GM21526 (cell line): ENCODE results near the gene CCNY.
"Not testable (repeated sequence)": the region's sequence is repeated elsewhere in the genome, so short reads cannot be mapped to it uniquely, and the experiment has no call there.

Experiments used
- ATAC-seq: cut with Tn5 transposase; IDR thresholded peaks from one replicate; pipeline ENCODE4 v1.9.1; 2021; ENCODE audit warnings: moderate library complexity; ENCODE audit not compliant: unreplicated experiment, low FRiP score

Gene CCNY

DNA sequence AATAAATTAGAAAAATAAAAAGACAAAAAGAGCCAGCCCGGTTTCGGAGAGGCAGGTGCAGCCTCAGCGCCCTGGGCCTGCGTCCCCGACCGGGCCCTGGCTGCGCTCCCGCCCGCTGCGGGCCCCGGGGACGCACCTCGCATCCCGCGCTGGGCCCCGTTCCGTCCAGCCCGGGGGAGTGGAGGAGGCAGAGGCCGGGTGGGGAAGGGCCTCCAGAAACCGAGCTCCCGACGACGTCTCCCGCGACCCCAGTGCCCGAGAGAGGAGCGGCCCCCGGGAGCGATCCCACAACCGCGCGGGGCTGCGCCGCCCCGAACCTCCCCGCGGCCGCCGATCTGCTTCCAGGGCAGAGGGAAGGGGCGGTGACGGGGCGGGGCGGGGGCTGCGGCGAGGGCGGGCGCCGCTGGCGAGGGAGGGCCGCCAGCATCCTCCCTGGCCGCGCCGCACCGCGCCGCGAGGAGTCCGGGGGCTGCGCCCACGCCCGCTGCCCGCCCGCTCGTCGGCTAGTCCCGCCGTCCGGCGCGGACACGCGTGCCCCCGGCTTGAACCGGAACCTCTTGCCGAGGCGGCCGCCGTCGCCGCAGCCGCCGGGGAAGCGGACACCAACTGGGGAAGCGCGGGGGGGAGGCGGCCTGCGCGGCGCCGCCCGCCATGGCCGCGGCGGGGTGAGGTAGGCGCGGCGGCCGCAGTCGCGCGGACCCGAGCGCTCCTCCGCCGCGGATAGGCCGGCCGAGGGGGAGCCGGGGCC is at the start of gene CCNY:
Gene CCNY (plus strand): TSS at position 426 of the 748 bp plus-strand sequence. CDS start 545 bp downstream, outside the sequence.
- ATAC-seq, result peak; percentile 62

DNA sequence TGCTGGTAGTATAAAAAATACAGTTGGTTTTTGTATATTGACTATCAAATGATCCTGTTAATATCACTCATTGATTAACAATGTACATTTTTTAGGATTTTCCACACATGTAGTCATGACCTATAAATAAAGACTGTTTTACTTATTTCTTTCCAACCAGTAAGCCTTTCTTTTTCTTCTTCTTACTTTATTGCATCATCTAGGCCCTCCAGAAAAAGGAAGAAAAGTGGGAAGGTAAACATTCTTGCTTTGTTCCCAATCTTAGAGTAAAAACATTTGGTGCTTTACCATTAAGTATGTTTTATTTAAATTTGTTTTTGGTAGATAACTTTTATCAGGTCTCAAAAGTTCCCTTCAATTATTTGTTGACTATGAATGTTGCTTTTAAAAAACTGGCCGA is 47.1 kb upstream of the CCNY start:
- no peak for ATAC-seq

DNA sequence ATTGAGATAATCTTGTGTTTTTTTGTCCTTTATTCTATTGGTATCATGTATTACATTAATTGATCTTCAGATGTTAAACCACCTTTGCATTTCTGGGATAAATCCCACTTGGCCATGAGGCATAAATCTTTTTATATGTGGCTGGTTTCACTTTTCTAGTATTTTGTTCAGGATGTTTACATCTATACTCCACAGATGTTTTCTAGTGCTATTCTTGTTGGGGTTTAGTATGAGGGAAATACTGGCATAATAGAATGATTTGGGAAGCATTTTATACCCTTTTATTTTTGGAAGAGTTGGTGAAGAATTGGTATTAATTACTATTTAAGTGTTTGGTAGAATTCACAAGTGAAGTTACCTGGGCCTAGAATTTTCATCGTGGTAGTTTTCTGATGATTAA is 41.8 kb upstream of the CCNY start:
- ATAC-seq, result no peak

DNA sequence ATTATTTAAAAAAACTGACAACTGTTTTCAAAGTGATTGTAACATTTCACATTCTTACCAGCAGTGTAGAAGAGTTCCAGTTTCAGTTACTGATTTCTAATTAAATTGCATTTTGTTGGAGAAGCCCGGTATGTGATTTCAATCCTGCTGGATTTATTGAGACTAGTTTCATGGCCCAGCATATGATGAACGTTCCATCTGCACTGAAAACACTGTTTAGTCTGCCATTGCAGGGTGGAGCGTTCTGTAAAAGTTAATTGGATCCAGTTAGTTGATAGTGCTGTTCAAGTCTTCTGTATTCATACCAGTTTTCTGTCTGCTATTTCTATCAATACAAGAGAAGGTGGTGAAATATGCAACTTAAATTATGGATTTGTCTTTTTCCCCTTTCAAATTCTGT is 37.3 kb upstream of the CCNY start:
- no peak for ATAC-seq

DNA sequence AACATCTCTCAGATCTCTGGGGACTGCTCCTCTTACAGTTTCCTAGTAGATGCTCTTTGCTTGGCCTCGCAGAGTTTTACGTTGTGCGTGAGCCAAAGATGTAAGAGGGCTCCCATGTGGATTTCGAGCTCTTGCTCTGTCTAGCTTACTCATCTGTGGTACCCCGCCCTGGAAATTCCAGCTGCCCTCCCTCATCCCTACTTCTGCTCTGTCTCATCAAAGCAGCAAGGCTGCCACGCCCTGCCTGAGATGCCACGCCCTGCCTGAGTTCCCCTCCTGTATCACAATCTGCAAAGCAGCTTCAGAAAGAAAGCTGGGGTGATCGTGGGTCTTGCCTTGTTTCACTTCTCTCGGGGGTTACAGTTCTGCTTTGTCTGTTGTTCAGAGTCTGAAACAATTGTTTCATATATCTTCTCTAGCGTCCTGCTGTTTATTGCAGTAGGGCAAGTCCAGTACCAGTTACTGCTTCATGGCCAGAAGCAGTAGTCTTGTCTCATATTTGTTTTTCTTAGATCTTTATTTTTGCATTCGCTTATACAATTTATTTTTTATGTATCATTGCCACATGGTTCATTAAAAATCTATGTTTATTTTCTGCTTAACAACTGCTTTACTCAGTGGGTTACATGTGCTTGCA is 36.1 kb upstream of the CCNY start:
- ATAC-seq, result peak; percentile 98

DNA sequence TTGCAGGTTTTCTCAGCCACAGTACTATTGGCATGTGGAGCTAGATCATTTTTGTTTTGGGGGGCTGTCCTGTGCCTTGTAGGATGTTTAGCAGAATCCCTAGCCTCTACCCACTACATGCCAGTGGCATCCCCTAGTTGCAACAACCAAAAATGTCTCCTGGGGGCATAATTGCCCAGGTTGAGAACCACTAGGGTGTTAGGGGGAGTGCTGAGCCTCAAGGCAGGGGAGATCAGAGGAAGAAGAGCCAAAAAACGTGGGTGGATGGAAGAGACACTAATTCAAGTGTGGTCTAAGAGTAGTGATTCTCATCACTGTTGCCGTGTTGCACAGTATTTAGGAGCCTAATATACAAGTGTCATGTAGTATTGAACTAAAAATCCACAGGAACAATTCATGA is 31.7 kb upstream of the CCNY start:
- no peak for ATAC-seq

DNA sequence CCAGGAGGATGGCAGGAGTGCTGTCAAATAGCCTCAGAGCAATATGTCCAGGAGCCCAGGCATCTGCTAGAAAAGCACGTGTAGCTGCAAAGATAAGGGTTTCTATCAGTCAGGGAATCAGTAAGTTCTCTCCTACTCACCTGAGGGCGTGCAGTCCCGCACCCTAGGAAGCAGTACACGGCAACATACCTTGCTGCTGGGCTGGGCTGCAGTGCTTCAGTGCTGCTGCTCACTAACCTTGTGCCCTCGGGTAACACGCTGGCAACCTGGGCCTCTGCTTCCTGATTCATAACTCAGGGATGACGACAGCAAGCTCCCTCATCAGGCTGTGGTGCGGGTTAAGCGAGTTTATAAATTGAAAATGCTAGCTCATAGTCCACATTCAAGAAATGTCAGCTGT is 29.5 kb upstream of the CCNY start:
- ATAC-seq, result no peak

DNA sequence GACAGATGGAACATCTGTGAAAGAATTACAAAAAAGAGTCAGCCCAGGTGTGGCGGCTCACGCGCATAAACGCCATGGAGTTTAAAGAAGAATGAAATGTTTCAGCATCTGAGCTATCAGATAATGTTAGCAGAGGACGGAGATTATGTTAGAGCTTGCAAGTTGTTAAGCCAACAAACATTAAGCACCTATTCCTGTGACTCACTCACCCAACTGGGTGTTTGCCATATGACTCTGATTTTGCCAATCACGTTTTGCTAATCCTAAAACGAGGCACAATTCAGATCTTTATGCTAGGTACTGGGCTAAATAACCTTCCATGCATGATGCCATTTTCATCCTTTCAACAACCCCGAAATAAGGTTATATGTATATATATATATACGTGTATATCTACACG is 29.0 kb upstream of the CCNY start:
- ATAC-seq, result no peak

DNA sequence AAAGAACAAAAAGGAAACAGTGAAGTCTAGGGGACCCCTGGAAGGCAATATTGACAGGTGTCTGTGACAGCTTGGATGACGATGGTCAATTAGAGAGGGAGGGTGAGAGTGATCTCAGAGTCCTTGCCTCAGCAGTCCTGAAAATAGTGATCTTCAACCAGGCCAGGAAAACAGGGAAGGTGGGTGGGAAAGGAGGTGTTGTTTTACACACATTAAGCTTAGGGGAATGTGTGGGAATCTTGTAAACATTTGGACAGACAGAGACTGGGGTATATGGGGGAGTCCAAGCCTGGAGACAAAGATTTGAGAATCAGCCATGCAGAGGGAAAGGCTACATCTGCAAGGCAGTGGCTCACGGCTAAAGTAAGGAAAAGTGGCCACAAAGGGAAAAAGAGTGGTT is 27.5 kb upstream of the CCNY start:
- ATAC-seq, result no peak

DNA sequence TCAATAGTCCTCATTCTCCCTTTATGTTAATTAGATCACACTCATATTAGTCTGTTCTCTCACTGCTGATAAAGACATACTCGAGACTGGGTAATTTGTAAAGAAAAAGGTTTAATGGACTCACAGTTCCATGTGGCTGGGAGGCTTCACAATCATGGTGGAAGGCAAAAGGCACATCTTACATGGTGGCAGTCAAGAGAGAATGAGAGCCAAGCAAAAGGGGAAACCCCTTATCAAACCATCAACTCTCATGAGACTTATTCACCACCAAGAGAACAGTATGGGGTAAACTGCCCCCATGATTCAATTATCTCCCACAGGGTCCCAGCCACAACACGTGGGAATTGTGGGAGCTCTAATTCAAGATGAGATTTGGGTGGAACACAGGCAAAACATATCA is 22.2 kb upstream of the CCNY start:
- not testable (repeated sequence) for ATAC-seq

DNA sequence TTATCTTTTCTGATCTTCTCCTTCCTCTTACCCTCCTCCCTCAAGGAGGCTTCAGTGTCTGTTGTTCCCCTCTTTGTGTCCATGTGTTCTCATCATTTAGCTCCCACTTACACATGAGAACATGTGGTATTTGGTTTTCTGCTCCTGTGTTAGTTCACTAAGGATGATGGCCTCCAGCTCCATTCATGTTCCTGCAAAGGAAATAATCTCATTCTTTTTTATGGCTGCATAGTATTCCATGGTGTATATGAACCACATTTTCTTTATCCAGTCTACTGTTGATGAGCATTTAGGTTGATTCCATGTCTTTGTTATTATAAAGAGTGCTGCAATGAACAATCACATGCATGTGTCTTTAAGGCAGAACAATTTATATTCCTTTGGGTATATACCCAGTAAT is 21.1 kb upstream of the CCNY start:
- not testable (repeated sequence) for ATAC-seq

DNA sequence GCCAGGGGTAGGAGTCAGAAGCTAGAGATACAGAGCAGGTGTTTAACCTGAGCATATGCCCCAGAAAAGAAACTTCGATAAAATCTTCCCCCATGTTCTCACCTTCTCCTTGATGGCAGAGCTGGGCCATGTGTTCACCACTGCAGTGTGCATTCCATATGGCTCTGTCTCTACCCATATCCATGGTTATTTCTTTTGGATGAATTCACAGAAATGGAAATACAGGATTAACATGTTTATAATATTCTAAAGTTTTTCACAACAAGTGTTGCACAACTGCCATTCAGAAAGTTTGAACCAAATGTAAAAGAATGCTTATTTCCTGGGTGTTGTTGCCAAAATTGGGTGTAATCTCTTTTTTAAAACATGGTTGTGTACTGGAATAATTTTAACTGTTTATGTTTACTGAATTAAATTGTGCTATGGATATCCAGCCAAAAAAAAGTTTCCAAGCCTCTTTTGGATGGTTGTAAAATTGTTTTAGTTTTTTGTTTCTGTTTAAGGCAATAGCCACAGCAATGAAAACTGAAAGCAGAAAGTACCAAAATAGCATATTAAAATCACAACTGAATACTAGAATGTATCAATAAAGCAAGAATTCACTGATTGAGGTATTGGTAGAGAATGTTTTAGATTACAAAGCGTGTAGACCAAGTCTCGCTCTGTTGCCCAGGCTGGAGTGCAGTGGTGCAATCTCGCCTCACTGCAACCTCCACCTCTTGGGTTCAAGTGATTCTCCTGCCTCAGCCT is 19.9 kb upstream of the CCNY start:
- peak; percentile 49 for ATAC-seq

DNA sequence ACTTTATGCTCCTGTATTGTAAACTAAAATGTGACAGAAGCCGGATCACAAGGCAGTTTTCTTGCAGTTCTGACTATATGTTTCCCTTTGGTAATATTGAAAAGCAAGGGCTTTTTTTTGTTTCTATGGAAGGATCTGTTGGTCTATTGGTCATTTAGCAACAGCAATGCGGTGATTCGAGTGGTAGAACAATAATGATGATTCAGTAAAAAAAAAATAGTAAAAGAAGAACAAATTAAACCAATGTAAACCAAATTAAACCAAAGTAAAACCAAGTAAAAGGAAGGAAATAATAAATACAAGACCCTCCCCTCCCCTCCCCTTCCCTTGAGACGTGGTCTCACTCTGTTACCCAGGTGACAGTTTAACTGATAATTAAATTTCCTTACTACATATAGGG is 17.8 kb upstream of the CCNY start:
- ATAC-seq, result no peak

DNA sequence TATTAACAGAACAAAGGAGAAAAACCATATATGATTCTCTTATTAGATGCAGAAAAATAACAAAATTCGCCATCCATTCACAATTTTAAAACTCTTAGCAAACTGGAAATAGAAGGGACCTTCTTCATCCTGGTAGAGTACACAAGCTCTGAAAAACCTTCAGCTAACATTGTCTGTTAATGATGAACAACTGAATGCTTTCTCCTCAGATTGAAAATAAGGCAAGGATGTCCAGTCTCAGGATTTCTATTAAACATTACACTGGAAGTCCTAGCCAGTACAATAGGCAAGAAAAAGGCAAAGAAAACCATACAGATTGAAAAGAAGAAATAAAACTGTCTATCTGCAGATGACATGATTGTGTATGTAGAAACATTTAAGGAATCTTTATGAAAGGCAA is 16.0 kb upstream of the CCNY start:
- no peak for ATAC-seq

DNA sequence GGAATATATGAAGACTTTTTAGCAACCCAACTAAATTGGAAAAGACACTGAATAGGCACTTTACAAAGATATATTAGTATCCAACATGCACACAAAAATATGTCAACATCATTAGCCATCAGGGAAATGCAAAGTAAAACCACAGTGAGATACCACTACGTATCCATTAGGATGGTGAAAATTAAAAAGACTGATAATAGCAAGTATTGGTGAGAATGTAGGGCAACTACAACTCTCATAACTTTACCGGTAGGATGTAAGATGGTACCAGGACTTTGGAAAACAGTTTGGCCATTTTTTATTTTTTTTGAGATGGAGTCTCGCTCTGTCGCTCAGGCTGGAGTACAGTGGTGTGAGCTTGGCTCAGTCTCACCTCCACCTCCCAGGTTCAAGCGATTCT is 13.7 kb upstream of the CCNY start:
- no peak for ATAC-seq

DNA sequence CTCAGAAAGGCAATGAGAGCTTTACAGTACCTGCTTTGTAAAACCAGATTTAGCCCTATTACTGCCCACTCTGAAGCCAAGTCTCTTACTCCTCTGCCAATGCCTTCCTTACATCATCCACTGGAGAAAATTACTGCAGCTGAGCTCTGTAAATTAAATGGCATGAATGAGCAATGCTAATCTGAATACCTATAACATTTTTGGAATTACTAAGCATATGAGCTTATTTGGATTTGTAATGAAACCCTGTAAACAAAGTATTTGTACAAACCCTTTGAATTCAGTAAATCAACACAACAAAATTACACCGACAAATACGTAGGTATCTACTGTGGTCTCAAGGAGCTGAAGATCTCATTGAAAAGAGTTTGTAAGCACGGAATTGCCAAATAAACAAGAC is 12.1 kb upstream of the CCNY start:
- no peak for ATAC-seq

DNA sequence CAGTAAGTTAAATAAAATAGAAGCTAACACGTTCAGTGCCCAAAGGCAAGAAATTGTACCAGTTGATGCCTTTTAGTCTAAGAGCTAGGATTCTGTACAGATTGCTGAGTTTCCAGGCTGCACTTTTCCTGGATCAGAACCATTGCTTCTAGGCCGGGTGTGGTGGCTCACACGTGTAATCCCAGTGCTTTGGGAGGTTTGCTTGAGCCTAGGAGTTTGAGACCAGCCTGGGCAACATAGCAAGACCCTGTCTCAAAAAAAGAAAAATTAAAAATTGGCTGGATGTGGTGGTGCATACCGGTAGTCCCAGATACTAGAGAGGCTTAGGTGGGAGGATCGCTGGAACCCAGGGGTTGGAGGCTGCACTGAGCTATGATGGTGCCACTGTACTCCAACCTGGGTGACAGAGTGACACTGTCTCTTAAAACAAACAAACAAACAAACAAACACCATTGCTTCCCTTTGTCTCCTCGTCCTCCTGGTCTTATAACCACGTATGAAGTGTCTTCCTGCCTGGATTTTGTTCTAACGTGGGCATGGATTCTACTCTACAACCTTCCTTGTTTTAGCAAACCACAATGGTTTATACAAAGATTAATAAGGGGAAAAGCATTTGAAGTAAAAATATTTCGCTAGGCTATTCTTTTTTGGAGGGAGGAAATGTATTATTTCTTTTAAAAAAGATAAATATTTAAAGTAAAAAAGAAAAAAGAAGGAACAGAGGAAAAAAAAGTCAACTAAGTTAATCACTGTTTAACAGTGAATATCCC is 9.7 kb upstream of the CCNY start:
- no peak for ATAC-seq

DNA sequence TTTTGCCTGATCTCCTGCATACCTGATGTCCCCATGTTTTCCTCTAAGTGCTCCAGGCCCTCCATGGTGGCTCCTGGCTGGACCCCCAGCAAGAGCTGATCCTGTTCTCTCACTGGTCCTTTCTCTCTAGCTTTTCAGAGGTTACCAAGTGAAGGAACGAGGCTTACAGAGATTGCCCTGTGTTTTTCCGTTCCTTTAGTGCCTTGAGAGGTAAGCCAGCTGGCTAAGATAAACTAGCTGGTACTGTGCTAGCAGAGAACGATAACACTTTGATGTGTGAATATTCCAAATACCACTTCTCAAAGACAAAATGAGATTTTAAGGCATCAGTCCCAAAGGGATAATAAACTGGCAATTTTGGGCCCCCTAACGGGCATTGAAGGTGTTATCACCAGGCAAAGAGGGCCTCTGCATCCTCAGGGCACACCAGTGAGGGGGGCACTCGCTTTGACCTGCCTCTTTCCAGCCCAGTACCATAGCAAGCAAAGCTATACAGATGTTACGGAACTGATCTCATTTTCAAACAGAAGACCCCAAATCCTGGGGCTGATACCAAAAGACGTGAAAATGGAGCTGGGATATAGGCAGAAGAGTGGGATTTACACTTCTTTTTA is 8.4 kb upstream of the CCNY start:
- ATAC-seq, result no peak

DNA sequence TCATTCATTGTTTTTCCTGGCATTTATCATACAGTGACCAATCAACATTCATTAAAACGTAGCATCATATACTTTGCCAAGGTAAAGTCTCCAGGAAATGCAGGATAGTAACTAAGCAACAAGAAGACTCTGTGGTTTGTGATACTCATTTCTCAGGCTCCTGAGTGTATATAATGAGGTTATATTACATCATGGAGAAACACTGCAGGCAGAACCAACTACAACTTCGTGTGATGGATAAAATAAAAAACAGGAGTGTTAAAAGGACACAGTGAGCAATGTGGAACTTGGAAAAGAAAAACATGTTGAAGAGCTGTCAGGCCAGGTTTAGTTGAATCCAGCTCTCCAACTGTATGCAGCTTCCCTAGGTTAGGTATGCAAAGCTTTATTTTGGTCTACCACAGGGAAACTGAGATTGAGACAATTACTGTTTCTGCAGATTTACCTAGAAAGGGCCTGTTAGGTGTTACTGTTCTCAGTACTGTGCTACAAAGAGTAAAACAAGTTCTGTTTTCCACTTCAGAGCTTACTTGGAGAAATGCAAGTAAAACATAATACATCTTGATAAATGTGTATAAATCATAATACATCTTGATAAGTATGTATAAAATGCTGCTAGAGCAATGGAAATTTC is 7.8 kb upstream of the CCNY start:
- no peak for ATAC-seq

DNA sequence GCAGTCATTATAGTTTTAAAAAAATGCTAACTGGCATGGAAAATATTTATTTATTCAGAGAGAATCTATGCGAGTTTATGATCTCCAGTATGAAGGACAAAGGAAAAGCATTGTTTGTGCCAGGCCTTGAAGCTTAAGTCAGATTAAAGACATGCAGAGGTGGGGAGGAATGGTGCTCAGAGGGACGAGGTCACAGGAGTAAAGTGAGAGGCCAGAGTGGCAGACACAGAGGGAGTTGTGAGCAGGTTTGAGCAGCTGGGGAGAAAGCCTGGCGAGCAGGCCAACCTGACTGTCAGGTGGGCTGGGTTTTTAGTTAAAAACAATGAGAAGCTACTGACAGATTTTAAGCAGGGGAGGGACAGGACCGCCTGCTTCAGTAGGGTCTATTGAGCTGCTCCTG is 6.8 kb upstream of the CCNY start:
- no peak for ATAC-seq
